Measurements from ENCODE around the gene CYP4F22.
"Not testable (repeated sequence)": the region's sequence is repeated elsewhere in the genome, so short reads cannot be mapped to it uniquely, and the experiment has no call there.

CYP4F22 gene

GRCh38 chr19:15577184-15577771 lies 69.0 kb downstream of the CYP4F22 start:
- no peak for DNase-seq

GRCh38 chr19:15583346-15583745 lies 75.0 kb downstream of the CYP4F22 start:
- no peak for DNase-seq

GRCh38 chr19:15584095-15584494 lies 75.8 kb downstream of the CYP4F22 start:
- DNase-seq: no peak

GRCh38 chr19:15584541-15585115 lies 76.3 kb downstream of the CYP4F22 start:
- DNase-seq: no peak

GRCh38 chr19:15587663-15588062 lies 79.3 kb downstream of the CYP4F22 start:
- no peak for DNase-seq

GRCh38 chr19:15588265-15588664 lies 79.9 kb downstream of the CYP4F22 start:
- no peak for DNase-seq

GRCh38 chr19:15589760-15590451 lies 81.6 kb downstream of the CYP4F22 start:
- no peak for DNase-seq

GRCh38 chr19:15591796-15592195 lies 83.5 kb downstream of the CYP4F22 start:
- no peak for DNase-seq

- not testable (repeated sequence) for DNase-seq
Observed at GRCh38 chr19:15592506-15592905, 84.2 kb downstream of the CYP4F22 start.

GRCh38 chr19:15593766-15594165 lies 85.4 kb downstream of the CYP4F22 start:
- DNase-seq: not testable (repeated sequence)

GRCh38 chr19:15595069-15595468 lies 86.7 kb downstream of the CYP4F22 start:
- DNase-seq: no peak

All from NCI-H1436 treated with DMSO at 0.1 percent for 48 hours (cell line).